GM21447 (cell line): Measurements from ENCODE around the gene KPNA4.
A peak's percentile ranks its signal among the peaks of the same experiment; 100 is the strongest.
"Not testable (repeated sequence)": the region's sequence is repeated elsewhere in the genome, so short reads cannot be mapped to it uniquely, and the experiment has no call there.

Experiments used
- ATAC-seq: cut with Tn5 transposase; IDR thresholded peaks from one replicate; pipeline ENCODE4 v1.9.1; 2021; ENCODE audit not compliant: unreplicated experiment

Gene KPNA4

DNA sequence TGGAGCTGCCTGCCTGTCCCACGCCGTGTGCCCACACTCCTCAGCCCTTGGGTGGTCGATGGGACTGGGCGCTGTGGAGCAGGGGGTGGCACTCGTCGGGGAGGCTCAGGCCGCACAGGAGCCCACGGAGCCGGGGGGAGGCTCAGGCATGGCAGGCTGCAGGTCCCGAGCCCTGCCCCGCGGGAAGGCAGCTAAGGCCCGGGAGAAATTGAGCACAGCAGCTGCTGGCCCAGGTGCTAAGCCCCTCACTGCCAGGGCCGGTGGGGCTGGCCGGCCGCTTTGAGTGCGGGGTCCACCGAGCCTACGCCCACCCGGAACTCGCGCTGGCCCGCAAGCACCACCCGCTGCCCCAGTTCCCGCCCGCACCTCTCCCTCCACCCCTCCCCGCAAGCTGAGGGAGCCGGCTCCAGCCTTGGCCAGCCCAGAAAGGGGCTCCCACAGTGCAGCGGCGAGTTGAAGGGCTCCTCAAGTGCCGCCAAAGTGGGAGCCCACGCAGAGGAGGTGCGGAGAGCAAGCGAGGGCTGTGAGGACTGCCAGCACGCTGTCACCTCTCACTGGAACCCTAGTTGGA lies 8.7 kb upstream of the KPNA4 start:
- not testable (repeated sequence) for ATAC-seq

DNA sequence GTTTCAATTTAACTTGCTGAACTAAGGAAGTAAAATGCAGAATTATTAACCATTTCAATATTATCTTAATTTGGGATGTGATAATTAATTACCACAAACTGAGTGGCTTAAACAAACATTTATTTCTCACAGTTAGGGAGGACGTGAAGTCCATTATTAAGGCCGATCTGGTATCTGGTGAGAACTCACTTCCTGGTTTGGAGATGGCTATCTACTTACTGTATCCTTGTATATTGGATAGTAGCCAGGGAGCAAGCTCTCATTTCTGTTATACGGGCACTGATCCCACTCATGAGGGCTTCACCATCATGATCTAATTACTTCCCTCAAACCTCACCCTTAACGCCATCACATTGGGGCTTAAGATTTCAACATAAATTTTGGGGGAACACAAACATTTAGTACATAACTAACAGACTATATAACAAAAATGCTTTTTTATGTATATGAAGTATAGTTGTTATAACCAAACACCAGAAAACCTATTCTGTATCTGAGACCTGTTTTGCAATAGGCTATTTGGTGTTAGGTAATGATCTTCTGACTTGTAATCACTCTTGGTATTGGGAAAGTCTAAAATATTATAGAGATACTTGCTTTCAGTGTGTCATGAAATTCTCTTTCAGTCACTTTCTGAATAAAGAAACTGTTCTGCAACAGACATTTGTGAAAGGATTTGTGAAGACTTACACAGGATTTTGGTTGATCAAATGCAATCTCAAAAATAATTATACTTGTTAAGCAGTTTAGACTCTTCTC lies 4.7 kb upstream of the KPNA4 start:
- no peak for ATAC-seq

DNA sequence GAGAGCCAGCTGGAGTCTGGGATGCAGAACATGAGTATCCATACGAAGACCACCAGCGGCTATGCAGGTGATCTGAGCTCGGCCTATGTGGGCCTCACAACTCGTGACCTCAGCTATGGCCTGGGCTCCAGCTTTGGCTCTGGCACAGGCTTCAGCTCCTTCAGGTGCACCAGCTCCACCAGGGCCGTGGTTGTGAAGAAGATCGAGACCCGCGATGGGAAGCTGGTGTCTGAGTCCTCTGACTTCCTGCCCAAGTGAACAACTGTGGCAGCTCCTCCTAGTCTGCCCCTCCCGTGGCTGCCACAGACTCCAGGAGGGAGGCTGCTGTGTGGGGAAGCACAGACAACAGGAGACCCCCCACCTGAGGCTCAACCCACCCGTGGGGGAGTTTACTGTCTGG lies 3.6 kb upstream of the KPNA4 start:
- ATAC-seq: no peak

DNA sequence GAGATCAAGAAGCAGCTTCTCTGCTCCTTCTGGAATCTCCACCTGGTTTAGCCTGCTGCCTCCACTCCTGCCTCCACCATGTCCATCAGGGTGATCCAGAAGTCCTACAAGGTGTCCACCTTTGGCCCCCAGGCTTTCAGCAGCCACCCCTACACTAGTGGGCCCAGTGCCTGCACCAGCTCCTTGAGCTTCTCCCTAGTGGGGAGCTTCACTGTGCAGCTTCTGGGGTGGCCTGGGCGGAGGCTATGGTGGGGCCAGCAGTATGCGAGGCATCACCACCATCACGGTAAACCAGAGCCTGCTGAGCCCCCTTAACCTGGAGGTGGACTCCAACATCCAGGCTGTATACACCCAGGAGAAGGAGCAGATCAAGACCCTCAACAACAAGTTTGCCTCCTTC lies 2.4 kb upstream of the KPNA4 start:
- ATAC-seq: no peak

DNA sequence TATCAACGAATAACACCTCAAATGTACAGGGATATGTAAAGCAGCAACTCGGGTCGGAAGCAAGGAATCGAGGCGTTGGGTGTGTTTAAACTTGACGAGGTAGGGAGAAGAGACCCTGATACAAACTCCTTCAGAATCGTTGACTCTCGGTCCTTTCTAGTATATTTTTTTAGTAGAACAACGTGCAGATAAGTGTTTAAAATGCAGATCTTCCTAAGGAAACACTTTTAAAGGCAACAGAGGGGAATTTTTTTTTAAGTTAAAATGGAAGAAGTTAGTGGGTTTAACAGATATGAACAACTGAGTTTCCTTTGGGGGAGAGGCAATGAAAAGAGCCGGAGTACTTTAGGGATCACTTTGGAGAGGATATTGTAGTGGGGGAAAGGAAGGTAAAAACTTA lies 1.1 kb upstream of the KPNA4 start:
- ATAC-seq: no peak

DNA sequence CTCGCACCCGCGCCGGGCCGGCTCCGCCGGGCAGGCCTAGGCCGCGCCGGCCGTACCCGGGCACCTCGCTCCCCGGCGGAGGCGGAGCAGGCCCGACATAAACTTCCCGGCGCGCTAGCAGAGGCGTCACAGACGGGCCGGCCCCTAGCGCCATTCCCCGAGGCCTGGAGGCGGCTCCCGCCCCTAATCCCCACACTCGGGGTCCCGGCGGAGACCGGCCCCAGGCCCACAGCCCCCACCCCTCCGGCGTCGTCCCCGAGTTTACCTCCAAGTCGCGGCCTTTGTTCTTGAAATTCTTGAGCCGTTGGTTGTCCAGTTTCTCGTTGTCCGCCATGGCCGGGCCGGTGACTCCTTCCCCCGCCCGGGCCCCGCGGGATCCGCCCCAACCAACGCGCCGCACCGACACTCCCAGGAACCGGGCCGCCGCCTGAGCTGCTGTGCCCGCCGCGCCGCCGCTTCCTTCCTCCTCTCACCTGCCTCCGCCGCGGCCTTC lies 376 bp downstream of the KPNA4 start:
- peak; percentile 45 for ATAC-seq

DNA sequence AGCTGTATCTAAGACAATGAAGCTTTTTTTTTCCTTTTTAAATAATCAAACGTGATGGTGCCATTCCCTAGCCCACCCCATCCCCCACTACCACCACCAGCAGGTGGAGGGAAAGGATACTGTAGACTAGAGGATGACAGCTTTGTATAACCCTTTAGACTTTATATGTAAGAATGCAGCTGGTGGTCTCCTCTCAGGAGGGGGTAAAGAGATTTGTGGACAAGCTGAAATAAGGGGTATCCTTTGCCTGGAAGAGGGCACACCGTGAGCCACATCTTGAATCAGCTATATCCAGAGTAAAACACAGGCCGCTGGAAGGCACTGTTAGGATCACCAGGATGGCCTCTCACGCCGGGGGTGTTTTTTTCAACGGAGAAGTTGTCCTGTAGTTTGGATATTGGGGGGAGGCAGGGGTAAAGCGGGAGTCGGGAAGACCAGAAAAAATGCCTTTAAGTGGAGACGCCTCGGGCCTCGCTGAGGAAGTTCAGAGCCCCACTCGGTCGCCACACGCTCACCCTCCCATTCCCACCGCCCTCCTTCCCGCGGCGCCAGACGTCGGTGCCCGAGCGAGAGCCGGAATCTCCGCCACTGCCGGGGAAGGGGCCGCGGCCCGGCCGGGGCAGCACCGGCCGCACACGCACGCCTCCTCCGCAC lies 986 bp downstream of the KPNA4 start:
- no peak for ATAC-seq

DNA sequence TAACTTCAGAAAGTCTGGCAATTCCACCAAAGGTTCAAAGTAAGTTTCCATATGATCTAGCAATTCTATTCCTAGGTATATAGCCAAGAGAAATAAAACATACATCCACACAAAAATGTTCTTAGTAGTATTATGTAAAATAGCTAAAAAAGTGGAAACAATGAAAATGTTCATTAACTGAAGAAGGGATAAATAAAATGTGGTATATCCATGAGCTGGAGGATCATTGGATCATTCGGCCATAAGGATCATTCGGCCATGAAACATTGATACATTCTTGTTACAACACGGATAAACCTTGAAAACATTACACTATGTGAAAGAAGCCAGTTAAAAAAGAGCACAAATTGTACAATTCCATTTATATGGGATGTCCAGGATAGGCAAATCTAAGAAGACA lies 2.4 kb downstream of the KPNA4 start:
- no peak for ATAC-seq

DNA sequence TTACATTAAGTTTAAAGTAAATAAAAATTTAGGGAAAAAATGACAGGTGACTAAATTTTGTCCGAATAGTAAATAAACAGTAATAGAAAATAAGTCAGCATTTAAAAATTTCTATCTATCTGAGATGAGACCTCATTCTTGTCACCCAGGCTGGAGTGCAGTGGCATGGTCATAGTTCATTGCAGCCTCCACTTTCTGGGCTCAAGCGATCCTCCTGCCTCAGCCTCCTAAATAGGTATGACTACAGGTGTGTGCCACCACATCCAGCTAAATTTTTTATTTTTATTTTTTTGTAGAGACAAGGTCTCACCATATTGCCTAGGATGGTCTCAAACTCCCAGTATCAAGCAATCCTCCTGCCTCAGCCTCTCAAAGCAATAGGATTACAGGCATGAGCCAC lies 7.8 kb downstream of the KPNA4 start:
- ATAC-seq: no peak

DNA sequence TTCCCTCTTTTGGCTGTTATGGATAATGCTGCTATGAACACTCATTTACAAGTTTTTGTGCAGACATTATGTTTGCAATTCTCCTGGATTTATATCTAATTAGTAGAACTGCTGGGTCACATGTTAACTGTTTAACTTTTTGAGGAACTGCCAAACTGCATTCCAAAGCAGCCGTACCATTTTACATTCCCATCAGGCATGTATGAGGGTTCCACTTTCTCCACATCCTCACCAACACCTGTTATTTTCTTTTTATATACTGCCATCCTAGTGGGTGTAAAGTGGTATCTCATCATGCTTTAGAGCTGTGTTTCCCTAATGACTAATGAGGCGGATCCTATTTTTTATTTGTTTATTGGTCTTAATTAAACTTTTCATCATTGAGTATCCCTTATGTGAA lies 9.2 kb downstream of the KPNA4 start:
- ATAC-seq: no peak

DNA sequence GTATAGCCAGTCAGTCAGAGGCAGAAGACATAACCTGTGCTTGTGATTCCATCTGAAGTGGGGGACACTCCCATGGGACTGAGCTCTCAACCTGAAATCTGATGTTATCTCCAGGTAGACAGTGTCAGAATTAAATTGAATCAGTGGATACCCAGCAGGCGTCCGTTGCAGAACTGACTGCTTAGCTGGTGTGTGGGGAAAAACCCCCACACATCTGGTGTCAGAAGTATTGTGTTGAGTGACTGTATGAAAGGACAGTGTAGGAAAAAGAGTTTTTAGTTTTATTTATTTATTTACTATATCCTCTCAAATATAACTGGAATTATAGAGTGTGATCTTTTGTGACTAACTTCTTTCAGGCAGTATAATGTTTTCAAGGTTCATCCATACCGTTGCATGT lies 10.4 kb downstream of the KPNA4 start:
- ATAC-seq: no peak

DNA sequence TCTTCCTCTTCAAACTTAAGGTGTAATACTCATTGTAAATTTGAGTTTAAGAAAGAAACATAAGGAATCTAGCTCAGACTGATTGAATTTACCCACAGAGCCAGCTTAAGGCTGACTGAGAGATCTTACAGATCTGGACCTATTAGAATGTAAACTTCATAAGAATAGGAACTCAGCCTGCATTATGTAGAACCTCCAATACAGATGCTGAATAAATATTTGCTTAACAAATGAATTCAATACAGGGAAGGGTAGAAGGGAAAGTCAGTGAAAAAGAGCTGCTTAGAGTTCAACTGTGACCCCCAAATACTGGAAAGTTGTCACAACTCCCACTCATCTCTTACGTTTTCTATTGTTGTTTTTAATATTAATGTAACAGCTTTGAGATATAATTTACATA lies 11.5 kb downstream of the KPNA4 start:
- no peak for ATAC-seq

DNA sequence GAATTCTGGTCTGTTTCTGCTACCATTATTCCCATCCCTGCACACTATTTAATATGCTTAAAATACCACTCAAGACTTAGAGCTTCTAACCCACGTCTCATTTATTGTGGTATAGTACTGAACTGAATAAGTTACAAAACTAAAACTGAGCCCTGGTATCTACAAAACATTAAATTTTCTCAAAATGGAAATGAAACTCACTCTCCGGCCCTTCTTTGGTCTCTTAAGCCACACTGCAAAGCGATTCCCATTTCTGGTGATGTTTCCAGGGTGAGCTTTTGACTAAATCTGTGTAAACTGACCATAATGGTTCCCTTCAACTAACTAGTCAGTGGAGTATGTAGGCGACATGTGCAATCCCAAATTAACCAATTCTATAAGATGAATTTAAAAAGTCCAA lies 18.6 kb downstream of the KPNA4 start:
- ATAC-seq: no peak

DNA sequence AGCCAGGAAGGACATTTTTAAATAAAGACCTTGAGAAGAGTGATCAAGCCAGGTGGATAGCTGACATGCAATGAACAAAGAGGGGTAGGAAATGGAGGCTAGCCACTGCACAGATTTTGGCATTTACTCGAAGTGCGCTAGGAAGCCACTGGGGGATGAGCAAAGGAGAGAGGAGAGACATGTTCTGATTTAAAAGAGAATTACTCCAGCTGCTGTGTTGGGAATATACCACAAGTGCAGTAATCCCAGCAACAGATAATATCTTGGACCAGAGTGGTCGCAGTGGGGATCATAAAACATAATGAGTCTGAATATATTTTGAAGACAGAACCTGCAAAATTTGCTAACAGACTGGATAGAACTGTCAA lies 19.9 kb downstream of the KPNA4 start:
- no peak for ATAC-seq

DNA sequence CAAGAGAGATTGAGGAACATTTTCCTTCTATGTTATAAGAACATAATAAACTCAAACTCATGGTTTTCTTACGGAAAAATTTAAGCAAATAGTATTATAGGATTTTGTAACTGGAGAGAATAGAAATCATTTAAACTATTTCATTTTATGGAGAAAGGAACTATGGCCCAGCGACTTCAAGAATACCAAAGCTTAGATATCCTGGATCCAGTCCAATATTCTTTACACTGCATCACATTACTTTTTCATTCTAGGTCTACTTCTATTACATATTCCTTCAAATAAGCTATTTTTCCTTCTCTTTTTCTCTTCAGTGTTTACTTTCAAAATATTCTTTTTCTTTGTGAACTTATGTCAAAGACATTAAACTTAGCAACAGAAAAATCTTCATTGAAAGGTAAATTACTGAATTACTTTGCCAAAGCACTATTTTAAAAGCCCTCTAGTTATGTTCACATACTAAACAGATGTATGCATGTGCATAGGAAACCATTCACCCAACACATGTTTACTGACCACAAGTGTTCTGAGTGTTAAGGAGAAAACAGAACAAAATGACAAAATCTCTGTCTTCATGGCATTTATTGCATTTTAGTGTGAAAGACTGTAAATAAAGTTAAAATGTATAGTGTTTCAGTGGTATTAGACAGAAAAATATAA lies 20.4 kb downstream of the KPNA4 start:
- no peak for ATAC-seq

DNA sequence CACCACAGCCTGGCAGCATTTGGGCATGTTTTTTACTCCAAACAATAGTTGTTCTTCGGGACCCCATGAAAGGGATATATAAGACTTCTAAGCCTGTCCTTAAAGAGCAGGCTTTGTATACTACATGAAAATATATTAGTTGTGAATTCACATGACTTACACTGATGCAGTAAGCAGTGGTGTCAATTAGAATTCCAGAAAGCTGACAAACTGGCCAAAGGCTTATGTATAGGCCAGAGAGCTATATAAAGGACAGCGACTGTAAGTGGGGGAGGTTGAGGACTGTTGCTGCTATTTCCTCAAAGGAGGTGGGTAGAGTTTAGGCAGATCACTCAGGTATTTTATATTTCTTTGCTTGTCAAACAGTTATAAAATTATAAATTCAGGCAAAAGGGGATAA lies 24.8 kb downstream of the KPNA4 start:
- ATAC-seq: no peak

DNA sequence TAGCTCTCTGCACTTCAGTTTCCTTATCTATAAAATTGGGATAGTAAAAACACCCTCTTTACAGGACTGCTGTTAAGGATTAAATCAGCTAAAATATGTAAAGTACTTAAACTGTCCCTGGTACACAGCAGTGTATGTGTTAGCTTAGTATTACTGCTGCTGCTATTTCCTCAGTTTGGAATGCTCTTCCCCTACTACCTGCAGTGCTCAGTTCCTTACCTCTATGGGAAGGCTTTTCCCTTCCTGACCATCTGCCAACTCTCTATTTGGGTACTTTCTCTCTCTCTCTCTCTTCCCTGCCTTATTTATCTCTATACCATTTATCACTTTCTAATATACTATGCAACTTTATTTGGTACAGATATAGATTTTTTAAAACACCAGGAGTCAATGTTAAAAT lies 26.5 kb downstream of the KPNA4 start:
- ATAC-seq: no peak

DNA sequence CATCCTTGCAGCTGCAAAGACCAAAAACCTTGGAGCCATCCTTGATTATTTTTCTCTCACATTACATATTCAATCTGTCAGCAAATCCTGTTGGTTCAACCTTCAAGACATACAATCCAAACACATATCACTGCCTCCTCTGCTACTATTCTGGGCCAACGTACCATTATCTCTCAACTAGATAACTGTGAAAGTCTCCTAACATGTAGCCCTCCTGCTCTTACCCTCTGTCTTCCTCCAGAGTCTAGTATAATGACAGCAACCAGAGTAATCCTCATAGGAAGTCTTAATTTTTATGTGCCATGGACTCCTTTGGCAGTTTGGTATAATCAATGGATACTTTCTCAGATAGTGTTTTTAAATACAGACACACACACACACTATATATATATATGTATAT lies 27.6 kb downstream of the KPNA4 start:
- no peak for ATAC-seq

DNA sequence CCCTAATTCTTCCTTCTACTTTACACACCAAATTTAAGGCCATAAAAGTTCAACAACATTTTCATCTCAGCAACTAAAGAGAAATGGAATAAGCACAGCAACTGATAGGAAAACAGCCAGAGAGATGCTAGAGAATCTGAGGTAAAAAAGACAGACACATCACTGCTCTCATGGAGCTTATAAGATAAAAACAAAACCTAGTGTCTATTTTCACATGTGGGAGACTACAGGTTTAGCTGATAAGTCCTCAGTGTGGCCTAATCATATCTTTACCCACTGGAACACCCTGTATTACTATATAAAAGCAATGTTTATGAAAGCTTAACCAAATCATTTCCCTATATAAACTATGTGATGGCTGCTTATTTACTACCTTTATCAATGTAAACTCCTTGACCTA lies 33.0 kb downstream of the KPNA4 start:
- ATAC-seq: no peak

DNA sequence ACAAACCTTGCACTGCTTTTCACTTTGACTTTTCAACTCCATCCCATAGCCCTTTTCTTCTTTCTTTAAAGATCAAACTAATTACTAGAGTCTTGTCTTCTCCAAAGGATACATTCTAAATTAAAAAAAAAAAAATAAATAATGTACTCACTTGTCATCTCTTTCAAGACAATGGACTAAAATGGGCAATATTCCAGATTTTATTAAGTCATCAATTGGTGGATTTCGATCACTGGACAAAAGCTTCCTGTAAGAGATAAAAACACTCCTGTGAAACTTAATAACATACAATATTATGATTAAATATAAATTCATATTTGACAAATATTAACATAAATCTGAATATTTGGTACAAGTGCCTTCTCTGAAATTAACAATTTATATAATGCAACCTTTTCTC lies 34.1 kb downstream of the KPNA4 start:
- ATAC-seq: no peak

DNA sequence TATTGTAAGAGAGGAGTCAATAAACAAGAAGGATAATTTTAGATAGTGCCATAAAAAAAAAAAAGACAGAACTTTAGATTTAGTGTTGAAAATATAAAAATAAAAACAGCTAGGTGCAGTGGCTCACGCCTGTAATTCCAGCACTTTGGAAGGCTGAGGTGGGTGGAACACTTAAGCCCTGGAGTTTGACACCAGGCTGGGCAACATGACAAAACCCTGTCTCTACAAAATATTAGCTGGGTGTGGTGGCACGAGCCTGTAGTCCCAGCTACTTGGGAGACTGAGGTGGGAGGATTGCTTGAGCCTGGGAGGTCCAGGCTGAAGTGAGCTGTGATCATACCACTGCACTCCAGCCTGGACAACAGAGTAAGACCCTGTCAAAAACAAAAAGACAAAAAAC lies 49.0 kb downstream of the KPNA4 start:
- ATAC-seq: not testable (repeated sequence)

DNA sequence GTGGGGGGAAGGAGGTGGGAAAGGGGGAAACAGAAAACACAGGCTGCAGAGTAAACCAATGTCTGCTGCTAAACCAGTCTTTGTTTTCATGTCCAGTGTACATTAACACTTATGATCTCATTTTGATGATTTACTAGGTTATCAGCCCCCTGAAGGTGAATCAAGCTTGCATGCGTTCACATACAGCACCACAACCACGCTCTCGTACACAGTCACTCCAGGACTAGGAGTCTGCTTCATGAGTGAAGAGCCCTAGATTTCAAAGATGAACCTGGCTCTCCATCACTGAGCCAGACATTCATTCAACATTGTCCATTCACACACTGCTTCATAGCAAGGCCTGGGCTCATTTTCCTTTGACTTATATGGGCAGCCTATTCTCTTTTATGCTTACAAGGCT lies 64.0 kb downstream of the KPNA4 start:
- ATAC-seq: no peak
